ENCODE results near the gene ITPR3. TPM values are rescaled to one million over a fixed set of nuclear protein-coding genes. Genes with fewer than 3 reads are reported as not detected.

Gene ITPR3
- total RNA-seq, 4 donors from 2014 or later: 11.8 to 25.0 (median 19.6) TPM

DNA sequence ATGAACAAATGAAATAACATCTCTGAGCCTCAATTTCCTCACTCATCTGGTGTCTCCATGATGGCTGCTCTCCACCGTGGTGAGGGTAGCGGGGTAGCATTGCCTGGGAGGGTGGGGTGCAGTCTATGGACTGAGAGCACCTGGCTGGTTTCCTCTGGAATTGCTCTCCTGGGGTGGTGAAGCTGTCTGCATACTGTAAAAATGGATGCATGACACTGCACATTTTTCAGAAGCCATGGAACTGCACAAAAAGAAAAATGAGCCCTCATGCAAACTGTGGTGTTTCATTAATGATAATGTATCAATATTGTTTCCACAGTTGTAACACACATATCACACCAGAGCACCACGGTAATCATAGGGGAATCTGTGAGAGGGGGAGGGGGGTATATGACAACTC, 12.1 kb upstream of the ITPR3 start:
- peaks cover 0 to 47% (median 13%) of the 10 kb centered on the region in 3 donors for H3K4me1 ChIP-seq
- TF ChIP-seq EP300 (IDR thresholded peaks at IDR 0.05) (no peak), POLR2A (IDR thresholded peaks at IDR 0.05) (no peak), POLR2AphosphoS5 (IDR thresholded peaks at IDR 0.05) (no peak)
- TF ChIP-seq, protein P1, sequence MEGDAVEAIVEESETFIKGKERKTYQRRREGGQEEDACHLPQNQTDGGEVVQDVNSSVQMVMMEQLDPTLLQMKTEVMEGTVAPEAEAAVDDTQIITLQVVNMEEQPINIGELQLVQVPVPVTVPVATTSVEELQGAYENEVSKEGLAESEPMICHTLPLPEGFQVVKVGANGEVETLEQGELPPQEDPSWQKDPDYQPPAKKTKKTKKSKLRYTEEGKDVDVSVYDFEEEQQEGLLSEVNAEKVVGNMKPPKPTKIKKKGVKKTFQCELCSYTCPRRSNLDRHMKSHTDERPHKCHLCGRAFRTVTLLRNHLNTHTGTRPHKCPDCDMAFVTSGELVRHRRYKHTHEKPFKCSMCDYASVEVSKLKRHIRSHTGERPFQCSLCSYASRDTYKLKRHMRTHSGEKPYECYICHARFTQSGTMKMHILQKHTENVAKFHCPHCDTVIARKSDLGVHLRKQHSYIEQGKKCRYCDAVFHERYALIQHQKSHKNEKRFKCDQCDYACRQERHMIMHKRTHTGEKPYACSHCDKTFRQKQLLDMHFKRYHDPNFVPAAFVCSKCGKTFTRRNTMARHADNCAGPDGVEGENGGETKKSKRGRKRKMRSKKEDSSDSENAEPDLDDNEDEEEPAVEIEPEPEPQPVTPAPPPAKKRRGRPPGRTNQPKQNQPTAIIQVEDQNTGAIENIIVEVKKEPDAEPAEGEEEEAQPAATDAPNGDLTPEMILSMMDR (IDR thresholded peaks at IDR 0.05): no peak
- 13 to 33% methylated on average over 1 to 2 of the region's 3 CpGs for WGBS, 2 donors (ENCODE audit: low coverage in 1 of 2)
- H3K27ac ChIP-seq: peak overlapping the region in 2 of 4 donors; percentile 49 to 66
- peaks cover 0 to 11% (median 0%) of the 10 kb centered on the region in 3 donors for H3K9me3 ChIP-seq
- no peak overlapping the region for H3K4me3 ChIP-seq
- H3K36me3 ChIP-seq: no peaks in the 10 kb centered on the region
- peaks cover 31% of the 10 kb centered on the region for H3K27me3 ChIP-seq
- no peak for ATAC-seq

- ATAC-seq: peak; percentile 78
- TF ChIP-seq EP300 (IDR thresholded peaks at IDR 0.05): no peak
- no peak for TF ChIP-seq POLR2A (IDR thresholded peaks at IDR 0.05)
- no peak for TF ChIP-seq POLR2AphosphoS5 (IDR thresholded peaks at IDR 0.05)
- TF ChIP-seq, protein P1 (IDR thresholded peaks at IDR 0.05): no peak
- peak overlapping the region in 3 of 4 donors; percentile 64 to 67 (median 66) for H3K27ac ChIP-seq
- no peak overlapping the region for H3K4me3 ChIP-seq
- H3K9me3 ChIP-seq: peaks cover 0 to 6% (median 0%) of the 10 kb centered on the region in 3 donors
- H3K27me3 ChIP-seq: peaks cover 34% of the 10 kb centered on the region
- no peaks in the 10 kb centered on the region for H3K36me3 ChIP-seq
- 10 to 17% methylated on average over 2 to 5 of the region's 6 CpGs for WGBS, 2 donors (ENCODE audit: low coverage in 1 of 2)
- peaks cover 0 to 47% (median 13%) of the 10 kb centered on the region in 3 donors for H3K4me1 ChIP-seq
Measured at GRCh38 chr6:33609528-33609927, 11.6 kb upstream of the ITPR3 start.

DNA sequence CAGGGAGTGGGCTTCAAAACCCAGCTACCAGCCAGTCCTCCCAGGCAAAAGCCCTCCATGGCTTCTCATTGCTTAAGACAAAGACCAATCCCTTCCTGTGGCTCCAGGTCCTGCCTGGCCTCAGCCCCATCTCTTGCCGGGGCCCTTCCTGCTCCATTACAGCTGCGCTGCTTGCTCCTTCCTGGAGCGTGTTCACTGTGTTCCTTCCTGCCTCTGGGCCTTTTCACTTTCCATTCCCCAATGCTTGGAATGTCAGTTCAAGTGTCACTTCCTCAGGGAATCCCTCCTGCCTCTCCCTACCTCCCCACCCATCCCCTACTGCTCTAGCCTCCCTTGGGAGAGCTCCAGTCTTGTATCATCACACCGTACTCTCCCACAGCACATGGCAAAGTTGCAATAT, 11.1 kb upstream of the ITPR3 start:
- Histone ChIP-seq H3K27ac (peak overlapping the region in 3 of 4 donors; percentile 64 to 67 (median 66)), H3K4me1 (peaks cover 0 to 47% (median 13%) of the 10 kb centered on the region in 3 donors), H3K9me3 (peaks cover 0 to under 1% (median 0%) of the 10 kb centered on the region in 3 donors), H3K27me3 (peaks cover 36% of the 10 kb centered on the region), H3K36me3 (no peaks in the 10 kb centered on the region), H3K4me3 (no peak overlapping the region)
- 40 to 54% methylated on average over 1 to 4 of the region's 4 CpGs for WGBS, 2 donors (ENCODE audit: low coverage in 1 of 2)
- TF ChIP-seq EP300 (IDR thresholded peaks at IDR 0.05): no peak
- no peak for TF ChIP-seq POLR2AphosphoS5 (IDR thresholded peaks at IDR 0.05)
- TF ChIP-seq, protein P1 (IDR thresholded peaks at IDR 0.05): no peak
- ATAC-seq: peak; percentile 27

GRCh38 chr6:33610779-33611732, 10.1 kb upstream of the ITPR3 start:
- Histone ChIP-seq H3K4me1 (peaks cover 0 to 47% (median 13%) of the 10 kb centered on the region in 3 donors), H3K9me3 (no peaks in the 10 kb centered on the region), H3K27ac (peak overlapping the region in 3 of 4 donors; percentile 43 to 67 (median 64)), H3K4me3 (no peak overlapping the region), H3K36me3 (no peaks in the 10 kb centered on the region), H3K27me3 (peaks cover 39% of the 10 kb centered on the region)
- 68 to 83% methylated on average over 3 to 8 of the region's 22 CpGs for WGBS, 2 donors (ENCODE audit: low coverage in 1 of 2)
- no peak for ATAC-seq
- TF ChIP-seq EP300 (IDR thresholded peaks at IDR 0.05) (no peak), POLR2AphosphoS5 (IDR thresholded peaks at IDR 0.05) (no peak), POLR2A (IDR thresholded peaks at IDR 0.05) (no peak)
- TF ChIP-seq, protein P1 (IDR thresholded peaks at IDR 0.05): no peak
